Astrocyte of the cerebellum (primary cell): ENCODE data around the gene CBLC.
A peak's percentile ranks its signal among the peaks of the same experiment; 100 is the strongest.
"Not testable (repeated sequence)": the region's sequence is repeated elsewhere in the genome, so short reads cannot be mapped to it uniquely, and the experiment has no call there.

ENCODE experiments used
- DNase-seq: peaks from one replicate; pipeline ENCODE4 v3.0.0-alpha.2; 2011; ENCODE audit warnings: low read depth
- H3K4me3 ChIP-seq: 2 replicates; pipeline ENCODE4 v1.5.1; 2011; ENCODE audit warnings: mild to moderate bottlenecking, low read depth, low read length, moderate library complexity
- in situ Hi-C: cut with HindIII; loops from 2 replicates; pipeline ENCODE4 v1.10.0; 2017; ENCODE audit warnings: low sequenced_read_pairs
- TF ChIP-seq, protein P1 (sequence below): IDR thresholded peaks from 2 replicates; pipeline ENCODE4 v1.5.1; 2012; ENCODE audit warnings: low read length, low read depth, moderate library complexity, mild to moderate bottlenecking; ENCODE audit errors: missing control alignments

CBLC gene

DNA sequence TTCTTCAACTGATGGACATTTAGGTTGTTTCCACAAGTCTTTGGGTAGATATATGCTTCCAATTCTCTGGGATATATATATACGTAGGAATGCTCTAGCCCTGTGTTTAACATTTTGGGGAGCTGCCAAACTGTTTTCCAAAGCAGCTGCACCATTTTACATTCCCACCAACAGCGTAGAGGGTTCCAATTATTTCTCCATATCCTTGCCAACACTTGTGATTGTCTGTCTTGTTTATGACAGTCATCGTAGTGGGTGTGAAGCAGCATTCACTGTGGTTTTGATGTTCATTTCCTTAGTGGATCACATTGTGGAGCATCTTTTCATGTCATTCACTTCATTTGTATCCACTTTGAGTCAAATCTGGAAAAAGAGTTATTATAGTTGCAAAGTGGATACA lies 4.7 kb upstream of the CBLC start:
- H3K4me3 ChIP-seq, result no peak overlapping the region
- in situ Hi-C loops, result no loop called here
- TF ChIP-seq, protein P1, sequence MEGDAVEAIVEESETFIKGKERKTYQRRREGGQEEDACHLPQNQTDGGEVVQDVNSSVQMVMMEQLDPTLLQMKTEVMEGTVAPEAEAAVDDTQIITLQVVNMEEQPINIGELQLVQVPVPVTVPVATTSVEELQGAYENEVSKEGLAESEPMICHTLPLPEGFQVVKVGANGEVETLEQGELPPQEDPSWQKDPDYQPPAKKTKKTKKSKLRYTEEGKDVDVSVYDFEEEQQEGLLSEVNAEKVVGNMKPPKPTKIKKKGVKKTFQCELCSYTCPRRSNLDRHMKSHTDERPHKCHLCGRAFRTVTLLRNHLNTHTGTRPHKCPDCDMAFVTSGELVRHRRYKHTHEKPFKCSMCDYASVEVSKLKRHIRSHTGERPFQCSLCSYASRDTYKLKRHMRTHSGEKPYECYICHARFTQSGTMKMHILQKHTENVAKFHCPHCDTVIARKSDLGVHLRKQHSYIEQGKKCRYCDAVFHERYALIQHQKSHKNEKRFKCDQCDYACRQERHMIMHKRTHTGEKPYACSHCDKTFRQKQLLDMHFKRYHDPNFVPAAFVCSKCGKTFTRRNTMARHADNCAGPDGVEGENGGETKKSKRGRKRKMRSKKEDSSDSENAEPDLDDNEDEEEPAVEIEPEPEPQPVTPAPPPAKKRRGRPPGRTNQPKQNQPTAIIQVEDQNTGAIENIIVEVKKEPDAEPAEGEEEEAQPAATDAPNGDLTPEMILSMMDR, result no peak
- DNase-seq, result no peak

DNA sequence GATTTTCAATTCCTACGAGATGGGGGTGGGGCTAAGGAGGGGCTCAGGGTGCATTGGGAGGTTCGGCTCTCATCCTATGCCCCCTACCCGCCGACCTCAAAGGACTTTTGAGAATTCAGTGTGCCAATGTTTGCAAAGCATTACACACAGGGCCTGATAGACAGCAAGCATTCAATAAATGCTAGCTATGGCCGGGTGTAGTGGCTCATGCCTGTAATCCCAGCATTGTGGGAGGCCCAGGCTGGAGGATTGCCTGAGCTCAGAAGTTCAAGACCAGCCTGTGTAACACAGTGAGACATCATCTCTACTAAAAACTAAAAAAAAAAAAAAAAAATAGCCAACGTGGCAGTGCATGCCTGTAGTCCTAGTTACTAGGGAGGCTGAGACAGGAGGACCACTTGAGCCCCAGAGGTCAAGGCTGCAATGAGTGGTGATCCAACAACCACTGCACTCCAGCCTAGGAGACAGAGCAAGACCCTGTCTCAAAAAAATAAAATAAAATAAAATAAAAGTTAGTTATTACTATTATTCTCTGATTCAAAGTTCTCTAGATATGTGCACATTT lies 1.9 kb upstream of the CBLC start:
- in situ Hi-C loops, result no loop called here
- no peak for DNase-seq
- H3K4me3 ChIP-seq, result no peak overlapping the region
- TF ChIP-seq, protein P1, result no peak

DNA sequence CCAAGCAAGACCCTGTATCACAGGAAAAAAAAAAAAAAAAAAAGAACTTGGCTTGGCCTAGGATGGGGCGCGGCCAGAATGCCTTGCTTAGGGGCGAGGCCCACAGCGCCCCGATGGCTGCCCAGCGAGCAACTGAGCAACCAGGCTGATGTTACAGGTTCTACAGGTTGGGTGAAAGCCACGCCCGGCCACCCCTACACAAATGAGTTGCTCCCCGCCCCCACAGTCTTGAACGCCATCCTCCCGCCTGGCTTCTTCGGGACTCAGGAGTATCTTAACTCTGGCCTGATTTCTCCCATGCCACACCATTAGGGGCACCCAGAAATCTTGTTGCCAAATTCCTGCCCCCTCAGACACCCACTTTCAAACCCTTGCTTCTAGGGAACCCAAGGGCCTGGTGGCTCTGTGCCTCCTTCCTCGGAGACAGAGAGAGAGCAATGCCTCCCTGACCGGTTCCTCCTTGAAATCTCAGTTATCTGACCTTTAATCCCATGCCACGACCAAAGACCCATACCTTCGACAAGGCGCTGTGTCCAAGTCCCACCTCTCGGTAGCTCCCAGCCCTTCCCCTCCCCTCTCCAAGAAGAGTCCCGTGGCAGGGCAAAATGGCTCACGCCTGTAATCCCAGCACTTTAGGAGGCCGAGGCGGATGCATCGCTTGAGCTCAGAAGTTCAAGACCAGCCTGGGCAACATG lies 1.1 kb upstream of the CBLC start:
- in situ Hi-C loops, result no loop called here
- DNase-seq, result no peak
- no peak overlapping the region for H3K4me3 ChIP-seq
- TF ChIP-seq, protein P1, result no peak

DNA sequence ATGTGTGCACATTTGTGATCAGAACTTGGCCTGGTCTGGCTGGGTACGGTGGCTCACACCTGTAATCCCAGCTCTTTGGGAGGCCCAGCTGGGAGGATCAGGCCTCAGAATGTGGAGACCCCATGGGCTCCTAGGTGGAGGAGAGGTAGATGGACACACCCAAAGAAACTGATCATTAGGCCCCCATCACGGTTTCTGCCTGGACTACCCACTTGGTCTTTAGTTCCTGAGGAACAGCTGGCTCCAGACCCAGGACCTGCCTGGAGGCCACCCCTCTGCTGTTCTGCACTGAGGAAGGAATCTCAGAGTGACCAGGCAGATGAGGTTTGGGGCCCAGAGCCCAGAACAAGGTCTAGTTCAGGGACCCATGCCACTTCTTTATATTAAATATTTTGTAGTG lies 1.5 kb downstream of the CBLC start:
- TF ChIP-seq, protein P1, result no peak
- H3K4me3 ChIP-seq, result no peak overlapping the region
- in situ Hi-C loops, result no loop called here
- no peak for DNase-seq

DNA sequence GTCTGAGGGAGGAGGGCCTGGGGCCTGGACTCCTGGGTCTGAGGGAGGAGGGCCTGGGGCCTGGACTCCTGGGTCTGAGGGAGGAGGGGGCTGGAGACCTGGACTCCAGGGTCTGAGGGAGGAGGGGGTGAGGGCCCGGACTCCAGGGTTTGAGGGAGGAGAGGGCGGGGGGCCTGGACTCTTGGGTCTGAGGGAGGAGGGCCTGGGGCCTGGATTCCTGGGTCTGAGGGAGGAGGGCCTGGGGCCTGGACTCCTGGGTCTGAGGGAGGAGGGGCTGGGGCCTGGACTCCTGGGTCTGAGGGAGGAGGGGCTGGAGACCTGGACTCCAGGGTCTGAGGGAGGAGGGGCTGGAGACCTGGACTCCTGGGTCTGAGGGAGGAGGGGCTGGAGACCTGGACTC lies 4.0 kb downstream of the CBLC start:
- in situ Hi-C loops, DNase-seq, H3K4me3 ChIP-seq: not testable (repeated sequence)

DNA sequence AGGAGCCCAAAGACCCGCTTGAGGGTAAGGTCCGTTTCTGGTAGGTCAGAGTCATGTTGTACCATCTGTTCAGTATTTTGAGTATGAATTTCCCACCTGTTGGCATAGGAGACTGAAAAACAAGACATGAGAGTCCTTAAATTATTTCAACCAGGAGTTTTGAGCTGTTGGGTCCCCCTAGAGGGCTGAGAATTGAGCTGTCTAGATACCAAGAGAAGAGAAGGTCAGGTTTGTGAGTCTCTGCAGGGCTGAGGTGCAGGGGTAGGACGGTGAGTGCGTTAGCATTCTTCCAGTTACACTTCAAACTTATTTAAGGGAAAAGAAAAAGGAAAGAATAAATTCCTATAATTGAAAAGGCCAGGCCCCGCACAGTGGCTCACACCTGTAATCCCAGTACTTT lies 5.0 kb downstream of the CBLC start:
- TF ChIP-seq, protein P1, result peak; percentile 15
- in situ Hi-C loops, result no loop called here
- no peak overlapping the region for H3K4me3 ChIP-seq
- DNase-seq, result no peak

DNA sequence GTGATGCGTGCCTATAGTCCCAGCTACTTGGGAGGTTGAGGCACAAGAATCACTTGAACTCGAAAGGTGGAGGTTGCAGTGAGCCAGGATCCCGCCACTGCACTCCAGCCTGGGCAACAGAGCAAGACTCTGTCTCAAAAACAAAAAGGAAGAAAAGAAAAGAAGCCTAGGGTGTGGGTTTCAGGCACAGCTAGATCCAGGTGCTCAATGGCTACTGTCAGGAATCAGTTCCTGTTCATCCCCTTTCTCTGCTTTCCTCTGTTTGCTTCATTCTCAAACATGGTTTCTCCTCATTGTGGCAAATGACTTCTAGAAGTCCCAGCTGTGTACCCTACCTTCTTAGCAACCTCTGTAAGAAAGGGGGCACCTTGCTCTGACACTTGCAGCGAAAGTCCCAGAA lies 5.9 kb downstream of the CBLC start:
- H3K4me3 ChIP-seq, result no peak overlapping the region
- in situ Hi-C loops, result no loop called here
- DNase-seq, result no peak
- TF ChIP-seq, protein P1, result no peak
